Prostate gland (tissue), 2 donors: Measurements from ENCODE around the gene MTMR3. TPM values are rescaled to one million over a fixed set of nuclear protein-coding genes. Genes with fewer than 3 reads are reported as not detected.

ENCODE experiments used
- DNase-seq: peaks from one replicate; pipeline ENCODE4 v3.0.0-alpha.2; 2019; ENCODE audit warnings: low spot score
- H3K27ac ChIP-seq, 2 donors: fragments of 200-600 bp; sonication (generic); 2 replicates each; pipeline ENCODE4 v1.5.1; 2017 to 2019
- H3K27me3 ChIP-seq: fragments of 200-600 bp; sonication (generic); replicated peaks from 2 replicates; pipeline ENCODE4 v1.5.1; 2019; ENCODE audit not compliant: insufficient read depth
- H3K36me3 ChIP-seq, 2 donors: fragments of 200-600 bp; sonication (generic); 1 replicate in 1 of 2; 2 replicates in 1 of 2; pipeline versions ENCODE4 v1.5.1 to v1.8.1; 2017 to 2019
- H3K4me1 ChIP-seq: fragments of 200-600 bp; sonication (generic); replicated peaks from 2 replicates; pipeline ENCODE4 v1.5.1; 2019
- H3K4me3 ChIP-seq, 2 donors: fragments of 200-600 bp; sonication (generic); 2 replicates each; pipeline ENCODE4 v1.5.1; 2017 to 2019
- H3K9me3 ChIP-seq: fragments of 200-600 bp; sonication (generic); 2 replicates; pipeline ENCODE4 v1.5.1; 2017
- CTCF ChIP-seq, 4 experiments: fragments of 200-600 bp in 2 of 4; fragments of 450-650 bp in 2 of 4; sonication (generic) in 2 of 4; IDR thresholded peaks; 1 replicate in 3 of 4; 2 replicates in 1 of 4; pipeline ENCODE4 v1.5.1; 2016 to 2019; ENCODE audit warnings: antibody characterized with exemption in 4 of 4, mild to moderate bottlenecking in 2 of 4, moderate library complexity in 2 of 4
- POLR2A ChIP-seq: fragments of 450-650 bp; IDR thresholded peaks from one replicate; pipeline ENCODE4 v1.6.1; 2016; ENCODE audit warnings: antibody characterized with exemption, mild to moderate bottlenecking
- POLR2AphosphoS5 ChIP-seq: sonication (generic); formaldehyde crosslinking; IDR thresholded peaks from one replicate; pipeline ENCODE4 v1.6.1; 2017; ENCODE audit warnings: antibody characterized with exemption
- WGBS: methylation state at CpG from one replicate; pipeline ENCODE4 v1.1.5; 2018; 5-methylcytosine and 5-hydroxymethylcytosine counted together
- intact Hi-C: fragments of 100-400 bp; cut with DNase I; formaldehyde crosslinking; loops from one replicate; pipeline ENCODE4 v1.14.2; 2022
- total RNA-seq, 2 donors: library from RNA; depleted of rRNA; stranded (reverse); fragments of >200 nt; gene quantifications; one replicate each; pipeline ENCODE4 v1.1.0, GENCODE V29; 2016

Gene MTMR3
- total RNA-seq, 2 donors from 2014 or later = 37.9 to 93.7 TPM

- no peak for TF ChIP-seq POLR2A
- TF ChIP-seq CTCF (IDR thresholded peaks at IDR 0.05) = no peak
- TF ChIP-seq POLR2AphosphoS5 = no peak
- intact Hi-C loops = loop anchor here (5.0 kb wide), 1 partner anchor 169 kb away; no protein-coding TSS in a partner anchor
- peak overlapping the region; percentile 70 to 94 for H3K4me3 ChIP-seq
- DNase-seq = no peak
- no peaks in the 10 kb centered on the region for H3K27me3 ChIP-seq
- no peaks in the 10 kb centered on the region for H3K4me1 ChIP-seq
- WGBS = 19% methylated on average over 5 of the region's 5 CpGs
- peak overlapping the region; percentile 75 to 83 for H3K27ac ChIP-seq
- H3K9me3 ChIP-seq = no peaks in the 10 kb centered on the region
- no peaks in the 10 kb centered on the region for H3K36me3 ChIP-seq
Measured at GRCh38 chr22:29838599-29838956, 44.4 kb upstream of the MTMR3 start.

GRCh38 chr22:29839039-29839438 lies 43.9 kb upstream of the MTMR3 start:
- H3K36me3 ChIP-seq = no peaks in the 10 kb centered on the region
- no peaks in the 10 kb centered on the region for H3K4me1 ChIP-seq
- peak overlapping the region; percentile 75 to 83 for H3K27ac ChIP-seq
- no peak overlapping the region for H3K4me3 ChIP-seq
- no peak for TF ChIP-seq POLR2AphosphoS5
- no peak for TF ChIP-seq CTCF (IDR thresholded peaks at IDR 0.05)
- TF ChIP-seq POLR2A = no peak
- no peaks in the 10 kb centered on the region for H3K27me3 ChIP-seq
- no peak for DNase-seq
- 86% methylated on average over 1 of the region's 1 CpG for WGBS
- no peaks in the 10 kb centered on the region for H3K9me3 ChIP-seq
- intact Hi-C loops = loop anchor here (5.0 kb wide), 1 partner anchor 168 kb away; no protein-coding TSS in a partner anchor

GRCh38 chr22:29840498-29840897 lies 42.5 kb upstream of the MTMR3 start:
- no peak for TF ChIP-seq CTCF (IDR thresholded peaks at IDR 0.05)
- TF ChIP-seq POLR2A = no peak
- TF ChIP-seq POLR2AphosphoS5 = no peak
- Histone ChIP-seq H3K27me3 (no peaks in the 10 kb centered on the region), H3K9me3 (no peaks in the 10 kb centered on the region), H3K36me3 (no peaks in the 10 kb centered on the region), H3K27ac (no peak overlapping the region), H3K4me3 (no peak overlapping the region), H3K4me1 (no peaks in the 10 kb centered on the region)
- DNase-seq = no peak
- intact Hi-C loops = no loop called here

GRCh38 chr22:29842172-29842571 lies 40.8 kb upstream of the MTMR3 start:
- DNase-seq = no peak
- no peaks in the 10 kb centered on the region for H3K27me3 ChIP-seq
- no peaks in the 10 kb centered on the region for H3K4me1 ChIP-seq
- no peak for TF ChIP-seq CTCF (IDR thresholded peaks at IDR 0.05)
- TF ChIP-seq POLR2A = no peak
- 77% methylated on average over 2 of the region's 2 CpGs for WGBS
- H3K9me3 ChIP-seq = no peaks in the 10 kb centered on the region
- H3K4me3 ChIP-seq = no peak overlapping the region
- intact Hi-C loops = no loop called here
- H3K36me3 ChIP-seq = no peaks in the 10 kb centered on the region
- H3K27ac ChIP-seq = no peak overlapping the region

GRCh38 chr22:29842740-29843139 lies 40.2 kb upstream of the MTMR3 start:
- H3K4me3 ChIP-seq = no peak overlapping the region
- no peak overlapping the region for H3K27ac ChIP-seq
- intact Hi-C loops = no loop called here

More at GRCh38 chr22:29842740-29843139, 40.2 kb upstream of the MTMR3 start:
- Histone ChIP-seq H3K36me3 (no peaks in the 10 kb centered on the region), H3K9me3 (no peaks in the 10 kb centered on the region), H3K27me3 (no peaks in the 10 kb centered on the region), H3K4me1 (no peaks in the 10 kb centered on the region)
- 58% methylated on average over 2 of the region's 2 CpGs for WGBS
- TF ChIP-seq POLR2AphosphoS5 (no peak), CTCF (IDR thresholded peaks at IDR 0.05) (no peak), POLR2A (no peak)
- no peak for DNase-seq
